ENCODE results near the gene PANK2.

DNA sequence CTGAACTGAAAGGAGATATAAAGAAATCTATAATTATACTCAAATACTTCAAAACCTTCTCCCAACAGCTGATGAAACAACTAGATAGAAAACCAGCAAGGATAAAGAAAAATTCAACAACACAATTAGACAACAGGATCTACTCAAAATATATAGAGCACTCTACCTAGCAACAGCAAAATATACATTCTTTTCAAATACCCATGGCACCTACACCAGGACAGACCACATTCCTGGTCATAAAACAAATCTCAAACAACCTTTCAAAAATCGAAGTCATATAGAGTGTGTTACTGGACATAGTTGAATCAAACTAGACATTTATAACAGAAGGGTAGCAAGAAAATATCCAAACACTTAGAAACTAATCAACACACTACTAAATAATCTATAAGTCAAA lies 83.0 kb downstream of the PANK2 start:
- no peak for TF ChIP-seq YY1 (IDR thresholded peaks at IDR 0.05; ENCODE audit: low read depth)
- no peak for TF ChIP-seq TEAD4 (IDR thresholded peaks at IDR 0.05)
- TF ChIP-seq TAF1 (IDR thresholded peaks at IDR 0.05; ENCODE audit: low read depth) = no peak
- TF ChIP-seq CEBPB (IDR thresholded peaks at IDR 0.05) = no peak
- no peak for TF ChIP-seq CREB1 (IDR thresholded peaks at IDR 0.05; ENCODE audit: low read depth)
- TF ChIP-seq RAD21 (IDR thresholded peaks at IDR 0.05; ENCODE audit: low read depth) = no peak
- TF ChIP-seq EP300 (IDR thresholded peaks at IDR 0.05; ENCODE audit: borderline replicate concordance) = no peak
- no peak for TF ChIP-seq MAX (IDR thresholded peaks at IDR 0.05)
- TF ChIP-seq TCF12 (IDR thresholded peaks at IDR 0.05; ENCODE audit: low read depth) = no peak
- TF ChIP-seq ZBTB7A (IDR thresholded peaks at IDR 0.05; ENCODE audit: low read depth) = no peak
- TF ChIP-seq REST (IDR thresholded peaks at IDR 0.05; ENCODE audit: low read depth) = no peak
- TF ChIP-seq NFIC (IDR thresholded peaks at IDR 0.05) = no peak
